Lower leg skin (tissue), 3 donors: ENCODE measurements around the gene CEP170B.

ENCODE experiments used
- POLR2A ChIP-seq, 2 donors: fragments of 450-650 bp; IDR thresholded peaks; one replicate each; pipeline ENCODE4 v1.6.1; 2016 to 2017; ENCODE audit warnings: antibody characterized with exemption in 2 of 2, mild to moderate bottlenecking in 1 of 2, moderate library complexity in 1 of 2
- TF ChIP-seq, protein P1 (sequence below), 3 donors: fragments of 450-650 bp; IDR thresholded peaks; one replicate each; pipeline ENCODE4 v1.5.1; 2016; ENCODE audit warnings: antibody characterized with exemption in 3 of 3, mild to moderate bottlenecking in 3 of 3, moderate library complexity in 2 of 3

DNA sequence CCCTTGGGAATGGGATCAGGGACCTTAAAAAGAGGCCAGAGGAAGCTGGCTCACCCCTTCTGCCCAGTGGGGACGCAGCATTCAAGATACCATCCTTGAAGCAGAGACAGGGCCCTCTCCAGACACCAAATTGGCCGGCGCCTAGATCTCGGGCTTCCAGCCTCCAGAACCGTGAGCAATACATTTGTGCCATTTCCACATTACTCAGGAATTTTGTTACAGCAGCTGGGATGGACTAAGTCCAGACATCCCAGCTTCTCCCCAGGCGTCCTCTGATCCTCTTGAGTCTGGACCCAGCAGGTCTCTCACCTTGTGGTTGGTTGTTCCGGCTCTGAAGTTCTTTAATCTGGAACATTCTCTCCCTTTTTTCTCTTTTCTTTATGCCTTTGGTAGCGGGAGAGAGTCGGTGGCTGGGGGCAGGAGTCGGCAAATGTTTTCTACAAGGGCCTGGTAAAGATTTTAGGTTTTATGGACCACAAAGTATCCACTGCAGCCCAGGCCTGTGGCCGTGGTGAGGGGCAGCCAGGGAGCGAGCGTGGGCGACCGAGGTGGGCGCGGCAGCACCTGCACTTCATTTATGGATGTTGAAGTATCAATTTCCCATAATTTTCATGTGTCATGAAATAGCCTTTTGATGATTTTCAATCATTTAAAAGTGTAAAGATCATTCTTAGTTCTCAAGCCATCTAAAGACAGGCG, 4.8 kb downstream of the CEP170B start:
- TF ChIP-seq, protein P1, sequence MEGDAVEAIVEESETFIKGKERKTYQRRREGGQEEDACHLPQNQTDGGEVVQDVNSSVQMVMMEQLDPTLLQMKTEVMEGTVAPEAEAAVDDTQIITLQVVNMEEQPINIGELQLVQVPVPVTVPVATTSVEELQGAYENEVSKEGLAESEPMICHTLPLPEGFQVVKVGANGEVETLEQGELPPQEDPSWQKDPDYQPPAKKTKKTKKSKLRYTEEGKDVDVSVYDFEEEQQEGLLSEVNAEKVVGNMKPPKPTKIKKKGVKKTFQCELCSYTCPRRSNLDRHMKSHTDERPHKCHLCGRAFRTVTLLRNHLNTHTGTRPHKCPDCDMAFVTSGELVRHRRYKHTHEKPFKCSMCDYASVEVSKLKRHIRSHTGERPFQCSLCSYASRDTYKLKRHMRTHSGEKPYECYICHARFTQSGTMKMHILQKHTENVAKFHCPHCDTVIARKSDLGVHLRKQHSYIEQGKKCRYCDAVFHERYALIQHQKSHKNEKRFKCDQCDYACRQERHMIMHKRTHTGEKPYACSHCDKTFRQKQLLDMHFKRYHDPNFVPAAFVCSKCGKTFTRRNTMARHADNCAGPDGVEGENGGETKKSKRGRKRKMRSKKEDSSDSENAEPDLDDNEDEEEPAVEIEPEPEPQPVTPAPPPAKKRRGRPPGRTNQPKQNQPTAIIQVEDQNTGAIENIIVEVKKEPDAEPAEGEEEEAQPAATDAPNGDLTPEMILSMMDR (IDR thresholded peaks at IDR 0.05): no peak
- no peak for TF ChIP-seq POLR2A (IDR thresholded peaks at IDR 0.05)
